GM21737 (cell line): ENCODE data around the gene HCN4.
"Not testable (repeated sequence)": the region's sequence is repeated elsewhere in the genome, so short reads cannot be mapped to it uniquely, and the experiment has no call there.

Experiments
- ATAC-seq: cut with Tn5 transposase; IDR thresholded peaks from one replicate; pipeline ENCODE4 v1.9.1; 2021; ENCODE audit warnings: mild to moderate bottlenecking, moderate library complexity; ENCODE audit not compliant: unreplicated experiment

Gene HCN4

DNA sequence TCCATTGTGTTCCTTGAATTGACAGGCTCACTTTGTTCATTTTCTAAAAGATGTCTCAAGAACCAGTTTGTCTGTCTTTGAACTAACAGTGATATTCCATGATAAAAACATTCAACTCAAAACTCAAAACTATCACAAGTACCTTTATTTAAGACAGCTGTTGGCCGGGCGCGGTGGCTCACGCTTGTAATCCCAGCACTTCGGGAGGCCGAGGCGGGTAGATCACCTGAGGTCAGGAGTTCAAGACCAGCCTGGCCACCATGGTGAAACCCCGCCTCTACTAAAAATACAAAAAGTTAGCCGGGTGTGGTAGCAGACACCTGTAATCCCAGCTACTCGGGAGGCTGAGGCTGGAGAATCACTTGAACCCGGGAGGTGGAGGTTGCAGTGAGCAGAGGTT lies 68.5 kb downstream of the HCN4 start:
- ATAC-seq = not testable (repeated sequence)

DNA sequence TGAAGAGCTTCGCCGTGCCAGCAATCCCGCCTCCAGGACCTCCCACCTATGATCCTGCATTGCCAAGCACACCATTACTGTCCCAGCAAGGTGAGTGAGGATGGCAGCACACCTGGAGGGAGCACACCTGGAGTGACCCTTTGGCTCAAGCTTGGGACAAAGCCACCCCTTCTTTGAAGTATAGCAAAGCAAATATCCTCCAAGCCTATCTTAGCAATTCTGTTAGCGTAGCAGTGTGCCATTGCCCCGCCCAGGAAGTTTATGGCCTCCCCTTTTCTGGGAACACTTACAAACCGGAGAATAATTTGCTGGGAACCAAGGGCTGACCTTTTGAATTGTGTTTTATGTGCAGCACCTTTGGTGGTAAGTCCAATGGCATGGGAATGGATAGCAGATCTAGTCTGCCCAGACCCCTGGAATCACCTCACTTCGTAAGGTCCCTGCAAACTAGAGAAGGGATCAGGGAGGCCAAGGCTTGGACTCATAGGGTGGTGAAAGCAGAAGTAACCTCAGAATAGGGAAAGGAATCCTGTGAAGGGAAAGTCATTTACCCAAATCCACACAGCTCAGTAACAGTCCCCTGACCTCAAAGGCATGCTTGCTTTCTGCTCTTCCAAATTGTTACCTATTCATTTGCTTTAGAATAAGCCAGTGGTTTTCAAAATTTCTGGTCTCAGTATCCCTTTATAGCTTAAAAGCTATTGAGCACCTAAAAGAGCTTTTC lies 70.1 kb downstream of the HCN4 start:
- no peak for ATAC-seq

DNA sequence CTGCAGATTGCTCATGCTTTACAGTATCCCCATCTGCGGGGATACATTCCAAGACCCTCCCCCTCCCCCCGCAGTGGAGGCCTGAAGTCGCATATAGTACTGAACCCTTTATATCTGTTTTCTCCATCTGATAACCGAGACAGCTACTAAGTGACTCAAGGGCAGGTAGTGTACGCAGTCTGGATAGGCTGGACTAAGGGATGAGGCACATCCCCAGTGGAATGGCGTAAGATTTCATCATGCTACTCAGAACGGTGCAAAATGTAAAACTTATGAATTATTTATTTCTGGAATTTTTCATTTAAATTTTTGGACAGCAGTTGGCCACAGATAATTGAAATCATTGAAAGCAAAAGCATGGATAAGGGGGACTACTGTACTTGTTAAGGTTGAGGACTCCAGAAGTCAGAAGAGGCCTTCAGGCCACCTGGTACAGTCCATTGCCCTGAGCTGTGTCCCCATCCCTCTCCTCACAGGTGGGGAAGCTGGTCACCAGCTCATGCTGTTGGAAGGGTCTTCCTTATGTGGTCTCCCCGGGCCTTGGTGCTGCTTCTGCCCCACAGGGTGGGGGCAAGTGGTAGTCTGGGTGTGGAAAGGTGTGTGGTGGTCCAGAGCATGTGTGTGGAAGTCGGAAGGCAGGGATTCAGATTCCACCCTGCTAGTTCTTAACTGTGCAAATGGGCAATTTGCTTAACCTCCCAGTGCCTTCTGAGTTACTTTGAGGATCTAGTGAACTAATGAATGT lies 72.0 kb downstream of the HCN4 start:
- no peak for ATAC-seq

GRCh38 chr15:73295630-73296286 lies 73.0 kb downstream of the HCN4 start:
- ATAC-seq = no peak

- no peak for ATAC-seq
Measured at GRCh38 chr15:73293773-73294172, 75.0 kb downstream of the HCN4 start.

DNA sequence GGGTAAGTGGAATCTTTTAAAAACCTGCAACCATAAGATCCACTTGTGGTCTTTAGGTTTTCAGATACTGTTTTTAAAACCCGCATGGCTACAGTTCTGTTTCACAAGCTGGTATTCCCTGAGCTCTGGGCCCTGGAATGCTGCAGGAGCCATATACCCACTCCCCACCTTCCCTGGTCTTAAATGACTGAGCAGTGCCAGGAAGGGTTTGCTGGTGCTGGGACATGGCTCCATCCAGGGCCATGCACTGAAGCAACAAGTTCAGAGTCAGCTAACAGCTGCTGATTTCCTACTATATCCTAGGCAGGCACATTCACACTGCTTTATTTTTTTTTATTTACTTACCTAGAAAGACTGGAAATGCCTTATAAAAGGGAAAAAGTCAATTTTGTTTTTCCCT lies 77.3 kb downstream of the HCN4 start:
- ATAC-seq = no peak

GRCh38 chr15:73287019-73287418 lies 81.7 kb downstream of the HCN4 start:
- no peak for ATAC-seq

DNA sequence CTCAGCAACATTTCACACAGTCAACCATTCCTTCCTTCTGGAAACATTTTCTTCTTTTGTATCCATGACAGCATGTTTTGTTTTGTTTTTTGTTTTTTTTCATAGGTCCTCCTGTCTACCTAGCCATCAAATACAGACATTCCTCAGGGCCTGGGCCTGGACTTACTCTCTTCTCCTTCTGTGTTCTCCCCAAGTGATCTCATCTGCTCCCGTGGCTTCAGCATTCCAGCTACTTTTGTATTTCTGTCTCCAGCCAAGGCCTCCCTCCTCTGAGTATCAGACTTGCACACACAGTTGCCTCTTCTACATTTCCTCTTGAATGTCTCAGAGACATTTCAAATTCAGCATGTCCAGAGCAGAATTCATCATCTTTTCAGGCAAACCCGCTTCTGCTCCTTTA lies 82.4 kb downstream of the HCN4 start:
- ATAC-seq = no peak

DNA sequence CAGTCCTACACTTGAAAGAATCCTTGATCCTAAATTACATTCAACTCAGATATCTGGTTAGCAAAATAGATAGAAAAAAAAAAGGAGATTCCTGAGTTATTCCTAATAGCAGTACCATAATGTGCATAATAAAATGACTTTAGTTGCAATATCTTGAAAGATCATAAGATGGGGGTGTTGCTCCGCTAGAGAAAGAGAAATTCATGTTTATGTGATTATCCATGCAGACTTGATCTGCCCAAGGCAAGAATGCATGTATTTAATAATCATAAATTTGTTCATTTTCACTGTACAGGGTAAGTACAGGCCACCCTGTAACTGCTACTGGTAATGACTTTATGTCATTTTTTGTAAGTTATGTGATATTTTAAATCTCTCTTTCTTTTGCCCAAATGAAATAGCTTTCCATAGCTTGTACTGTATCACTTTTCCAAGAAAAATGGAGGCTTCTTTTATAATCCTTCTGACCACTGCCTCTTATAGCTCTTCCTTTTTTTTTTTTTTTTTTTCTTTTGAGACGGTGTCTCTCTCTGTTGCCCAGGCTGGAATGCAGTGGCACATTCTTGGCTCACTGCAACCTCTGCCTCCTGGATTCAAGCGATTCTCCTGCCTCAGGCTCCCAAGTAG lies 84.6 kb downstream of the HCN4 start:
- ATAC-seq = no peak

DNA sequence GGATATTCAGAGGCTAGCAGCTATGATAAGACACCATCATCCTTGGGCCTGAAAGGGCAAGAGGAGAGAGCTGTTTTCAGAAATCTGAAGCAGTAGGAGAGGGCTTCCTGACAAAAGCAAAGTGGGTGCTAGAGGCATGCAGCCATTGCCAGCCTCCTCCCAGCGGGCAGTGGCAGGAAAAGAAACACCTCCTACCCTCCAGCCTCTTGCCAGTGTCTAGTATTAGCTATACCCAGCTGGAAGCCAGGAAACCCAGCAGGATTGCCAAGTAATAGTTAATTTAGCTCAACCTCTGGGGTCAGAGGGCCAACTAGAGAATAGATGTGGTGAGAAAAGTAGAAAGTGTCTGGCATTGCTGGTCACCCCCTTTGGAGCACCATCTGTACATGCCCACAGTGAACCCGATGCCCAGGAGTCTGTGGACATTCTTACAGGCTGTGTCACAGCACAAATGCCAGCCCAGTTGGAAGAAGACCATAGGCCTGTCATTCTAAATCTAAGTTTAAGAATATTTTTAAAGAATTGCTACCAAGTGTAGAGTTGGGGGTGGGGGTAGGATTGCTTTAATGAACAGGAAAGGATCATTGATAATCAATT lies 85.3 kb downstream of the HCN4 start:
- ATAC-seq = no peak

GRCh38 chr15:73282567-73283365 lies 86.0 kb downstream of the HCN4 start:
- no peak for ATAC-seq

- no peak for ATAC-seq
Measured at GRCh38 chr15:73275862-73276261, 92.9 kb downstream of the HCN4 start.

DNA sequence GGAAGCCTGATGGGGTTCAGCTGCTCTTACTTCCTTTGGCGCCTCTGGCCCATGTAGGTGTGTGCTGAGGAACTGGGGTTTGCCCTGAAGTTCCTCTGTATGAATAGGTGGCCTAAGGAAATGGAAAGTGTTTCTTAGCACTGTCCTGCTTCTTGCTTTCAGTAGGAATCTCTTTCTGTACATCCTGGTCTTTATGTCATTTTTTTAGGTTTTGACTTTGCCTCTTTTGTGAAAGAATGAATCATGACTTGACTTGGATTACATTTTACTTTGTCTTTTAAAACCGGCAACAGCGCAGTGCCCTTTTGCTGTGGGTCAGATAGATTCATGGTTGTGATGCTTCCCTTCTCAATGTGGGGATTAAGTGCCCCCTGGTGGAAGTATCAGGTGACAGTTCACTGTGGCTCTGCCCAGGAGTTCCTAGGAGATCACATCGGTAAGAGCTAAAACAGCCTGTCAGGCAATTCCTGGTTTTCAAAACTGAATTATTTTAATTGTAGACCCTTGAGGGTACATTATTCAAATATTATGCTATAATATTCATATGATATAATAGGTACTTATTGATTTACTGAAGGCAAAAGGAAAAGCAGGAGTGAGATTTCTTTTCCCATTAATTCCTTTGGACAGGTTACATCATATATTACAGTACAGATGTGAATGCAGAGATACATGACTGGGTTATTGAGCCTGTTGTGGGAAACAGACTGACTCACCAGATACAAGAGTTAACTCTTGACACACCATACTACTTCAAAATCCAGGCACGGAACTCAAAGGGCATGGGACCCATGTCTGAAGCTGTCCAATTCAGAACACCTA lies 95.4 kb downstream of the HCN4 start:
- no peak for ATAC-seq

- ATAC-seq = no peak
Measured at GRCh38 chr15:73270366-73271097, 98.2 kb downstream of the HCN4 start.
